Measurements from ENCODE around the gene ANAPC16.
"Not testable (repeated sequence)": the region's sequence is repeated elsewhere in the genome, so short reads cannot be mapped to it uniquely, and the experiment has no call there.

The ANAPC16 gene

DNA sequence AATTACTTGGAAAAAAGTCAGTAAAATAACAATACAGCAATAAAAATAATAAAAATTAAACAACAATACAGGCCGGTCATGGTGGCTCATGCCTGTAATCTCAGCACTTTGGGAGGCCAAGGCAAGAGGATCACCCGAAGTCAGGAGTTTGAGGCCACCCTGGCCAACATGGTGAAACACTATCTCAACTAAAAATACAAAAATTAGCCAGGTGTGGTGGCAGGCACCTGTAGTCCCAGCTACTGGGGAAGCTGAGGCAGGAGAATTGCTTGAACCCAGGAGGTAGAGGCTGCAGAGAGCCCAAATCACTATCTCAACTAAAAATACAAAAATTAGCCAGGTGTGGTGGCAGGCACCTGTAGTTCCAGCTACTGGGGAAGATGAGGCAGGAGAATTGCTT lies 4.0 kb upstream of the ANAPC16 start:
- not testable (repeated sequence) for DNase-seq (ENCODE audit: low read depth)

DNA sequence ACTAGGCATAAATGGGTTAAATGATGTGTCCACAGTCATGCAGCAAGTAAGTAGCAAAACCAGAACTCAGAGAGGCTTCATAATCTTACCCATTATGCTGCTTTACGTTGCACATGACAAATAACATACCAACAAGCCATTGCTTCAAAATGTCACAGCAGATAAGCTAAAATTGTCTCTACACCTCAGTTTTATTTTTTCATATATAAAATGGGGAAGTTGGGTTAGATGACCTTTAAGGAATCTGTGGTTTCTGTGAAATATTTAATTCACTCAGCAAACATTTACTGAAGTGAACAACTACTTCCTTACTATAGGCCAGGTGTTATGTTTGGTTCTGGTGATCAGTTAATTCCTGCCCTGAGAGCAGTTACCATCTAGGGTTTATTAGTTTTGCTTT lies 2.5 kb downstream of the ANAPC16 start:
- no peak for DNase-seq (ENCODE audit: low read depth)

DNA sequence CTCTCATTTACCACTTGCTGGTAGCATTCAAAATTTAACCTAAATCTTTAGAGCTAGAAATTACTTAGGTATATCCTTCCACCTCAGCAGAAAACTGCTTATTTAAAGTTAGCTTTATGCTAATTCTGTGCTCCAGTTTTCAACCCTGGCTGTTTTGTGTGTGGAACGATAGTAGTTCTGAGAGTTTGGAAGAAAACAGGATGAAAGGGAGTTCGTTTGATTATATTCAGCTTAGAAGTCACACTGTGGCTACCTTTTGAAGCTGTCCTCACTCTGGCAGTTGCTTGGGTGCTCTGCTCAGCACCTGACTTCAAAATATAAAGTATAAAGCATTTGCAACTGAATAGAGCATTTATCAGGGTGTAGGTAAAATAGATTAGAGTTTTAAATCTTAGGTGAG lies 2.9 kb downstream of the ANAPC16 start:
- DNase-seq (ENCODE audit: low read depth) = no peak

DNA sequence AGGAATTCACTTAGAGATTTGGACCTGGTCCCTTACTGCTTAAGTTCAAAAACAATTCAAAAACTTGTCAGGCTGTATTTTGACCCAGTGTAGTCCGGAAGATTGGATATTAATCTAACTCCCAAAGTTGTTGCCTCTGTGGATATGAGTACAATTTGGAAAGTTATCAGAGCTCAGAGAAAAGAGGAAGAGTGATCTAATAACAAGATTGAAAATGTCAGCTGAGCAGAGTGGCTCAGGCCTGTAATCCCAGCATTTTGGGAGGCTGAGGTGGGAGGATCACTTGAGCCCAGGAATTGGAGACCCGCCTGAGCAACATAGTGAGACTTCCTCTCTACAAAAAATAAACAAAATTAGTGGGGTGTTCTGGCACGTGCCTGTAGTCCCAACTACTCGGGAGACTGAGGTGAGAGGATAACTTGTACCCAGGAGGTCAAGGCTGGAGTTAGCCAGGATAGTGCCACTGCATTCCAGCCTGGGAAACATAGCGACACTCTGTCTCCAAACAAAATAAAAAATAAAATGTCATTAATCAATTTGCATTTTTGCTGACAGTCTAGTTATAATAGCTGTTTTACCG lies 3.5 kb downstream of the ANAPC16 start:
- DNase-seq (ENCODE audit: low read depth) = no peak

DNA sequence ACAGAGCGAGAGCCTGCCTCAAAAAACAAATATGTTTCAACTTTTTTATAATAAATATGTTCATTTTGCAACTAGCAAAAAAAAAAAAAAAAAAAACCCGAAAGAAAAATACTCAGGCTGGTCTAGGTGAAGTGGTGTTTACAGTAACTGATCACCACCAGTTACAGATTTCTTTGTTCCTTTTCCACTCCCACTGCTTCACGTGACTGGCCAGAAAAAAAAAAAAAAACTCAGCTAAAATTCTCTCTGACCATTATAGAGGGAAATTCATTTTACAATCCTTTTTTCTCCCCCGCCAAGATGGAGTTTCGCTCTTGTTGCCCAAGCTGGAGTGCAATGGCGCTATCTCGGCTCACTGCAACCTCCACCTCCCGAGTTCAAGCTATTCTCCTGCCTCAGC lies 4.8 kb downstream of the ANAPC16 start:
- no peak for DNase-seq (ENCODE audit: low read depth)

DNA sequence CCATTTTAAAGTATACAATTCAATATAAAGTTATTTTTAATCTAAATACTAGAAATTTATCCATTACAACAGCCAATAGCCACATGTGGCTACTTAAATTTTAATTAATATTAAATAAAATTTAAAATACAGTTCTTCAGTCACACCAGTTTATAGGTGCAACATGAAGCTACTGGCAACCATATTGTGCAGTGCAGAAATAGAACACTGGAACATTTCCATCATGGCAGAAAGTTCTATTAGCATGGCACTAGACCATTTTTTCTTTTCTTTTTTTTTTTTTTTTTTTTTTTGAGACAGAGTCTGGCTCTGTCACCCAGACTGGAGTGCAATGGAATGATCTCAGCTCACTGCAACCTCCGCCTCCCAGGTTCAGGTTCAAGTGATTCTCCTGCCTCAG lies 5.5 kb downstream of the ANAPC16 start:
- no peak for DNase-seq (ENCODE audit: low read depth)

DNA sequence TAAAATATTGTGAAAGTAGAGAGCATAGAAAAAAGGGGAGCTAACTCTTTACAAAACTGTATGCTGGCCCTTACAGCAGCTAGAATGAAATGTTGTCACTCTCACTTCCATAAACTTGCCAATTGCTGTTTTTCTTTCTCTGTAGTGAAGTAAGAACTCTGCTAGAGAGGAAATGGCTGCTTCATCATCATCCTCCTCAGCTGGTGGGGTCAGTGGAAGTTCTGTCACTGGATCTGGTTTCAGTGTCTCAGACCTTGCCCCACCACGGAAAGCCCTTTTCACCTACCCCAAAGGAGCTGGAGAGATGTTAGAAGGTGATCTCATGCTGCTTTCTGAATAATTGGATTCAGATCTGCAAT lies 7.9 kb downstream of the ANAPC16 start:
- no peak for DNase-seq (ENCODE audit: low read depth)

DNA sequence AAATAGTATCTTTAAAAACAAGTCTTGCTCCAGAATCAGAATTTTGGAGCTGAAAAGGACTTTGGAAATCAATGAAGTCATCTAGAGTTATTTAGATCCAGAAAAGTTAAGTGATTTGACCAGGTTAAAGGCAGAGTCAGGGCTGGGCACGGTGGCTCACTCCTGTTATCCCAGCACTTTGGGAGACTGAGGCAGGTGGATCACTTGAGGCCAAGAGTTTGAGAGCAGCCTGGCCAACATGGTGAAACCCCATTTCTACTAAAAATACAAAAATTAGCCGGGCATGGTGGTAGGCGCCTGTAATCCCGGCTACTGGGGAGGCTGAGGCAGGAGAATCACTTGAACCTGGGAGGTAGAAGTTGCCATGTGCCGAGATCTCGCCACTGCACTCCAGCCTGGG lies 8.4 kb downstream of the ANAPC16 start:
- DNase-seq (ENCODE audit: low read depth) = not testable (repeated sequence)

DNA sequence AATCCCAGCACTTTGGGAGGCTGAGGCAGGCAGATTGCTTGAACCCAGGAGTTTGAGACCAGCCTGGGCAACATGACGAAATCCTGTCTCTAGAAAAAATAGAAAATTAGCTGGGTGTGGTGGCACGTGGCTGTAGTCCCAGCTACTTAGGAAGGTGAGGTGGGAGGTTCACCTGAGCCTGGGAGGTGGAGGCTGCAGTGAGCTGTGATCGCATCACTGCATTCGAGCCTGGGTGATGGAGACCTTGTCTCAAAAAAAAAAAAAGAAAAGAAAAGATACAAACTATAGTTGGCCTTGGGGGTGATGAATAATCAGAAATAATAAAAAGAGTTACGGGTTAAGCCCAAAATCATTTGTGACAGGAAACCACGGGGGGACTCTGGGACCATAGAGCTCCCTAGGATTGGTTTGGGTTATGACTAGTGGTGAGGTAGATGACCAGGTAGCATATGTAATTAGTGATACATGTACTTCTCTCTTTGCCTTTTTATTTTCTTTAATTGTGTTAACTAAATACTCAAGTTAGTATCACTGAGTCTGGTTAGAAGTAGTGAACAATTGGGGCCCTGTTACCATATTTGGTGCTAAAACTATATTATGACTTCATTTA lies 10.7 kb downstream of the ANAPC16 start:
- DNase-seq (ENCODE audit: low read depth) = no peak

DNA sequence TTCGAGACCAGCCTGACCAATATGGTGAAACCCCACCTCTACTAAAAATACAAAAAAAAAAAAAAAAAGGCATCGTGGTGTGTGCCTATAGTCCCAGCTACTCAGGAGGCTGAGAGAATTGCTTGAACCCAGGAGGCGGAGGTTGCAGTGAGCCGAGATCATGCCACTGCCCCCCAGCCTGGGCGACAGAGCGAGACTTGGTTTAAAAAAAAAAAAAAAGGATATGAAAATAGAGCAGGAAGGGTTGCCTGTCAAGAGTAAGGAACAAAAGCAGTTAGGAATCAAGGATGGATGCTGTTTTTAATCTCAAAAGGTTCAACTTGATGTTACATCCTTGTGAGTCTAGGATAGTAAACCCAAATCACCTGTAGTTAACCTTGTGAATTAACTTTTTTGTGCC lies 12.0 kb downstream of the ANAPC16 start:
- no peak for DNase-seq (ENCODE audit: low read depth)

DNA sequence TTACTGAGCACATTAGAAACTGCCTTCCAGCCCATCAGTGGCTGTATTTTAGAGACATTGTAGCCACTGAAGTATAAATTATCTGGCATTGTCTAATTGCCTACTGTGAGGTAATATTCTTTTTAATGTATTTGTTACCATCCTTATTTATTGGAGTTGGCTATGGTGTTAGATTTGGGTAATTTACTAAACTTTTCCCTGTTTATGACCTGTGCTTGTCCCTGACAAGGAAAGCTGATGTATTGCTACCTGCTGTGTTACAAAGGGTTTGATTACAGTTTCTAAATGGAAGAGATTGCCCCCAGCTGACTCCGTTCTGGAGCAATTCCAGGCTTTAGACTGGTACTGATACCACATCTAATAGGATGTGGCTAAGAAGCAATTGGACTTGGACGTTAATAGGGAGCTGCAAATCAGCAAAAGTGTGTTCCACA lies 12.5 kb downstream of the ANAPC16 start:
- DNase-seq (ENCODE audit: low read depth) = no peak

DNA sequence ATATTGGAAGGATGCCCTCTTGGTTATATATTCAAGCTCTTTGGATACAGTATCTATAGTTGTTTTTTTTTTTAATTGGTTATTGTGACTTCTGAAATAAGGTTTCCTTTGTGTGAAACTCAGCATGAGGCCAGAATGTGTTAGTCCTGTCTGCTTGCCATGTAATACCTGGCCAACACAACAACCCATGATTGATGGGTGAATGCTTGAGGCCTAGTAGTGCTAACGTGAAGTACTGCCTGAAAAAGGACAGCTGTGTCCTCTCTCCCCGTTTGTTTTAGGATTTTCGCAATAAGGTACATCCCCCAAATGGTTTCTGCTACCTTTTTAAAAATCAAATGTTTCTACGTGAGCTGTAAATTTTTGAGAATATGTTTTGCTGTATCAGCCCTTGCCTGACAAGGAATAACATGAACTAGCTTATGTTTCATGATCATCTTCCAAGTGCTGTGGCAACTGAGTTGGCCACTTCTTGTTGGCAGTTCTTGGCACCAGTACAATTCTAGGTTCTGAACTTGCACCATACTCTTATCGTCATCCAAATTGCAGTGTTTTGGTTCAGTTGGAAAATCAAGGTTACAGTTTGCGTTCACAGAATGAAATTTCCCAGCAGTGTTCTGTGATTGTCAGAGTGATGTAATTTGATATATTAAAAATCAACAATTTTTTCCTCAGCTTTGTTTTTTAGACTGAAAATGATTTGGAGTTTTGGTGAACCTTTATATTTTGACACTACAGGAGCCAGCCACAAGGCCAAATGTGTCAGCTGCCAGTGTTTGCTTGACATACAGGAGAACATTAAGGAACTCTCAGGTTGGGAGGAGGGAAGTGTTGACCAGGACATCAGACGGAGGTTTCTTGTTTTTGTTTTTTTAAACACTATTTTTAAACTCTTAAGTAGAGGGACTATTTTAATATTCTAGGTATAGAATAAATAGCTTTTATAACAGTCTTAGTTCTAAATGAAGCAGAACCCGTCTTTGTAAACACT lies 13.7 kb downstream of the ANAPC16 start:
- peak; percentile 70 for DNase-seq (ENCODE audit: low read depth)

DNA sequence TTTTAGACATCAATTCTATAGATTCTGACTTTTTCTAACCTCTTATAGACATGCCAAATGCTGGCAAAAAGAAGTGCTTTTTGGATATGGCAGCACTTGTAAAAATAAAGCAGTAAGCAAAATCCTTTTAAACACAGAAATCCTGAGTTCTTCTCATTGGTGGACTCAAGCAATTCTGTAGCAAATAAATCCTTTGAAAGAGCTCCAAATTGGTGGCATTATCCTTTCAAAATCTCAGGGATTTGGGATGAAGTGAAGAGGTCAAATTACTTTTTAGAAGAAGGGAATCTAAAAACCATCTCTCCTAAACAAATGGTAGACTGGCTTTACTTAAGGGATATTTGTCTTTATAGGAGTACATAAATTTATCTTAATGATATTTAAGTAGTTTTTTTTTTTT lies 17.8 kb downstream of the ANAPC16 start:
- no peak for DNase-seq (ENCODE audit: low read depth)

DNA sequence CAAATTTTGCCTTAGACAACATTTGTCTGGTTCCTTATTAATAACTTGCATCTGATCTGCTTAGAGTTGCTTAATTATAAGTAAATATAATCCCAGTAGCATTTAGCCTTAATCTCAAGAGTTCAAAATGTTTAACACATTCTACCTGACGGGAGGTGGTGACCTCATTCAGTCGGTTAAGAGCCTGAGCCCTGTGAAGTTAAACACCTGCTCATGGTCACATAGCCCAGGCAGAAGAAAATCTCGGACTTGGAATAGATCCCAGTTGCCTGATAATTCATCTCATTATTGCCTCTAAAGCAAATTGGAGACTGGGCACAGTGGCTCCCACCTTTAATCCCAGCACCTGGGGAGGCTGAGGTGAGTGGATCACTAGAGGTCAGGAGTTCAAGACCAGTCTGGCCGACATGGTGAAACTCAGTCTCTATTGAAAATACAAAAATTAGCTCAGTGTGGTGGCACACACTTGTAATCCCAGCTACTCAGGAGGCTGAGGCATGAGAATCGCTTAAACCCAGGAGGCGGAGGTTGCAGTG lies 18.8 kb downstream of the ANAPC16 start:
- no peak for DNase-seq (ENCODE audit: low read depth)

DNA sequence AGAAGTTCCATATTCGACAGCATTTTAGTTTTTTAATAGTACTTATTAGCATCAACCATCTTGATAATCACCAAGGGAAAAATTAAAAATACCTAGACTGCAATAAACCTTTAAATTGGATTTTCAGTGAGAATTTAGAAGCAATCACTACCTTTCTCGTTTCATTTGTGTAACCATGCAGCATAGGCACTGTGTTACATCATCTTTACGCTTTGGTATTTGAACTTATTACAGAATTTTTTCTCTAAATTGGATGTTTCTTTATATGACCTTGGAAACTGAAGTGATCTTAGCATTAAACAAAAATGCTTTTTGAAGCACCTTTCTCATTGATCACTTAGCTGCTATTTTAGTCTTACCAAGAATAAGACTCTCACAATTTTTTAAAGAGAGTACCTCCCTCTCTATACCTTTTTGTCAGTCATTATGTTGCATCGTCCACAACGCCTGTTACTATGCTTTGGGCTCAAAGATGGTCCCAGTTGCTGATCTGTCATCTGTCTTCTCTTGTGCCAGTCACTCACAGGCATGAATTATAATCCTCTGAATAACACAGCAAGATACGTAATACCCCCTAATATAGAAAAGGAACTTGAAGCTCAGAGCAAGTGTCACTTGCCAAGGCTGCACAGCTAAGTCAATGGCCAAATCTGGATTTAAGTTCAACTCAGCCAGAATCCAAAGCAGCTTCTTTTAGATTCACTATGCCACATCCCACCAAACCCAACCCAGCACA lies 19.9 kb downstream of the ANAPC16 start:
- DNase-seq (ENCODE audit: low read depth) = no peak

DNA sequence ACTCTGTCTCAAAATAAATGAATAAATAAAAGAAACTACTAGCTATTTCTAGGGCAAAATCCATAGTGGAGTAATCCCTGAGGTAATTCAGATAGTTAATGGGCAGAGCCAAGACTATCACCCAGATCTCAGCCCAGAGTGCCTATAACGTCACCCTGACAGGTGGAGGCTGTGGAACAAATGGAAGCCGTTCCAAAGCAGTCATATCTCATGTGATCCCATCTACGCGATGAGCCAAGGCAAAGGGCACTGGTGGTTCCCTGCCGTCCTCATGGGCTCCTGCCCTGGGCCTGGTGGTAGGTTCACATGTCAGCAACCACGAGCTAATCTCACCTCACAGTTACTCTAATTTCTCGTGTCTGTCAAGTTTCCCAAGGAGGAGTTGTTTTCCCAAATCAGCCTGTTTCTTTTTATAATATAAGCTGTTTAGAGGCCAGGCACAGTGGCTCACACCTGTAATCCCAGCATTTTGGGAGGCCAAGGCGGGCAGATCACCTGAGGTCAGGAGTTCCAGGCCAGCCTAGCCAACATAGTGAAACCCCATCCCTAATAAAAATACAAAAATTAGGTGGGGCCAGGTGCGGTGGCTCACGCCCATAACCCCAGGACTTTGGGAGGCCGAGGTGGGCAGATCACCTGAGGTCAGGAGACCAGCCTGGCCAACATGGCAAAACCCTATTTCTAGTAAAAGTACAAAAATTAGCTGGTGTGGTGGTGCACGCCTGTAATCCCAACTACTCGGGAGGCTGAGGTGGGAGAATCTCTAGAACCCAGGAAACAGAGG lies 22.8 kb downstream of the ANAPC16 start:
- DNase-seq (ENCODE audit: low read depth) = no peak

DNA sequence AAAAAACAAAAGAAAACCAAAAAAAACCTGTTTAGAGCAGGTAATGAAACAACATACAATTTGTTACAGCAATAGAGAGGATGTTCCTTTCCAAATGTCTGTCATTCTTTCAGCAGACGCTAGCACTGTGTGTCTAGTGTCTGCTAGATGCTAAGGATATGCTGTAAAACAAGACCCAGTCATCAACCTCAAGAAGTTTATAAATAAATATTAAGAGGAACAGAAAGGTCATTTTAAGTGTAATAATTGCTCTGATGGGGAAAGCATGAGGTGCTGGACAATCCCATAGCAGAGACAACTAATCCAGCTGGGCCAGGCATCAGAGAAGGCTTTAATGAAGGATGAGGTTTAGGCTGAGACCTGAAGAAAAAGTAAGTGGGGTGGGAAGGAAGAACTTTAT lies 23.6 kb downstream of the ANAPC16 start:
- DNase-seq (ENCODE audit: low read depth) = no peak

DNA sequence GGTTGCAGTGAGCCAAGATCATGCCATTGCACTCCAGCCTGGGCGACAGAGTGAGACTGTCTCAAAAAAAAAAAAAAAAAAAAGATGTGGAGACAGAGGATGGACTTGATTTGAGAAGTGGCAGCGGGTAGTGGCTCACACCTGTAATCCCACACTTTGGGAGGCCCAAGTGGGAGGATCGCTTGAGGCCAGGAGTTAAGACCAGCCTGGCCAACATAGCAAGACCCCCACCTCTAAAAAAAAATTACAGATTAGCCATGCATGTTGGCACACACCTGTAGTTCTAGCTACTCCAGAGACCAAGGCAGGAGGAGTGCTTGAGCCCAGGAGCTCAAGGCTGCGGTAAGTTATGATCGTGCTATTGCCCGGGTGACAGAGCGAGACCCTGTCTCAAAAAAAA lies 24.6 kb downstream of the ANAPC16 start:
- DNase-seq (ENCODE audit: low read depth) = no peak

DNA sequence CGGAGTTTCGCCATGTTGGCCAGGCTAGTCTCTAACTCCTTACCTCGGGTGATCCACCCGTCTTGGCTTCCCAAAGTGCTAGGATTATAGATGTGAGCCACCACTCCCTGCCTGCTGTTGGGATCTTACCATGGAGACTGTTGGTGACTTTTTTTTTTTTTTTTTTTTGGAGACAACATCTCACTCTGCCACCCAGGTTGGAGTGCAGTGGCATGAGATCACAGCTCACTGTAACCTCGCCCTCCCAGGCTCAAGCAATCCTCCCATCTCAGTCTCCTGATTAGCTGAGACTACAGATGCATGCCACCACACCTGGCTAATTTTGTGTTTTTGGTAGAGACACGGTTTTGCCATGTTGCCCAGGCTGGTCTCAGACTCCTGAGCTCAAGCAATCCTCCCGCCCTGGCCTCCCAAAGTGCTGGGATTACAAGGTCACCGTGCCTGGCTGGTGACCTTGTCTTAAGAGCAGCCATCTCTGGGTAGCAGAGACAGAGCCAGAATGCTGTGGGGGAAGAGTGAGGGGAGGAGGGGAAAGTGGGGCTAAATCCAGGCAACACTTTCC lies 26.0 kb downstream of the ANAPC16 start:
- no peak for DNase-seq (ENCODE audit: low read depth)

DNA sequence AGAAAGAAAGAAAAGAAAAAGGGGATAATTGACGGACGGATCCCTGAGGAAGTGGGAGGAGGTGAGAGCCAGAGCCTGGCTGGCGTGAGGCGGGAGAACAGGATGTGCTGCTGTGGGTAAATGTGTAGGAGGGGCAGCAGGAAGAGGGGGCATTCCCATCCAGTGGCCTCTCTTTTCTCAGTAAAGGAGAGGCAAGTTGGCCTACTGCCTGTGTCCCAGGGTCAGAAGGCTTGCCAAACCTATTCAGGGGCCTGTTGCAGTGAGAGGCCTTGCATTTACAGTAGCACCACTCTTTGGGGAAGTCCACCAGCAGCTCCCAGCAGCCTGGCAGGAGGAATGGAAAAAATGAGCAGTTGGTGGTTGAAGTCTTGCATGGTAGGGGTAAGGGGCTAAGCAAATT lies 26.9 kb downstream of the ANAPC16 start:
- peak; percentile 96 for DNase-seq (ENCODE audit: low read depth)

DNA sequence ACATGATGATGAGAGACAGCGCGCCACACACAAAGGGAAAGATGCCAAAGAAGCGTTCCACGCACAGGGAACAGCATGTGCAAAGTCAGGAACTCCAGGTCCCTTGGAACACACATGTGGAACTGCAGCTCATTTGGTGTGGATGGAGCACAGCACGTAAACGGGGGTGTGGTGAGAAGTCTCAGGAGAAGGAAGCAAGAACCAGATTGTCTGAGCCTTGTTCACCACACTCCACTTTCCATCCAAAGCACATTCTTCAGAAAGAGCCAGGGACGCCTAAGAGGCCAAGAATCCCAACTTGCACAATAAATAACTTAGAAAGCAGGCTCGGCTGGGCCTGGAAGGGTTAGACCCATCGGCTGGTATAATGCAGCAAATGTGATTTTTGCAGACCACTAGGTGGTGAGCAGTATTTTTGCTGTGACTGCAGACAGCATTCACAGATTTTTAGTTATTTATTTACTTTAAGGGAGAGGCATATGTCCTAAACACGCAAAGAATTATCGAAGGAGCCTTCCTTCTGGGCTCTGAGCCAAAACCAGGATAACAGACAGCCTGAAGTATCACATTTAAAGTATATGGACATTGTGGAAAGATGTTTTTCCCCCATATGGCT lies 28.1 kb downstream of the ANAPC16 start:
- DNase-seq (ENCODE audit: low read depth) = peak; percentile 99
